Measurements from ENCODE around the gene GTF3C1.
A peak's percentile ranks its signal among the peaks of the same experiment; 100 is the strongest.

The GTF3C1 gene

DNA sequence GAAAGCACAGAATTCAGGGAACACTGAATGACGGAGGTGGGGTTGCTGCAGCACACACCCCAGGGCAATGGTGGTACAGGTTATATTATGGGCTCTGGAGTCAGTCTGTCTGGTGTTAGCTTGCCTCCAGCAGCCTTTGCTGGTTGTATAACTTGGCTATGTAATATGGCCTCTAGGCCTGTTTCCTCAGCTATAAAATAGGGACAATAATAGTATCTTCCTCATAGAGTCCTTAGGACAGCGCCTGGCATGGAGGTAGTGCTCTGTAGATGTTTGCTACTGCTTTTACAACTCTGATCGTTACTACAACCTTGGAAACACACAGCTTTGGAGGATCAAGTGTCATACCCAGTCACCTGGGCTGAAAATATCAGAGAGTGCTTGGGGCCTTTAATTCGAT lies 31.5 kb downstream of the GTF3C1 start:
- no peak for DNase-seq

DNA sequence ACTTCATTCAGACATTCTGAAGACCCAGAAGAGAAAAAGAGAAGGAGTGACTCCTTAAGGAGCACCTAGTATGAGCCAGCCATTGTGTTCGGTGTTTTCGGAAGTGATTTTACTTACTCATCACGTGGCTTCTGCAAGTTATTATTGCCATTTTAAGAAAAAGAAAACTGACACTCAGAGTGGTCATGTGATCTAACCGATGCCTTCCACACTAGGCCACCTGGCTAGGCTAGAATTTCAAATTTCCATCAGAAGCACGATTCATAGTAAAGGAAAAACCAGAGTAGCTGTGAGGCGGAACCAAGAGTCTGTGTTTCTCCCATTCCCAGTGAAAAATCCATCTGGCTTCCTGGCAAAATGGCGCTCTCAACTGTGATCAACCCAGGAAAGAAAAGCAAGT lies 32.0 kb downstream of the GTF3C1 start:
- no peak for DNase-seq

DNA sequence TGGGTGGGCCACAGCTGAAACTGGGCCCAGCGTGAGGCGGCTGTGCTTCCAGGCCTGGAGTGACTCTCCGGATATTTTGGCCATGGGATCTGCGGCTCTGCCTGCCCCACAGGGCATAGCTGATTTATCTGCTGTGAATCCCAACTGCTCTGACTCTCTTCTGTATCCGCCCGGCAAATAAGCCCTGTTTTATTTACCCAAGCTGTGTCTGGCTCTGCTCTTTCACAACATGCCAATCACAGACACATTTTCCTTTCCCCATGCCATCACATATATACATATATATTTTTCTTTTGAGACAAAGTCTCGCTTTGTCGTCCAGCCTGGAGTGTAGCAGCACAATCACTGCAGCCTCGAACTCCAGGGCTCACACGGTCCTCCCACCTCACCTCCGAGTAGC lies 33.3 kb downstream of the GTF3C1 start:
- no peak for DNase-seq

DNA sequence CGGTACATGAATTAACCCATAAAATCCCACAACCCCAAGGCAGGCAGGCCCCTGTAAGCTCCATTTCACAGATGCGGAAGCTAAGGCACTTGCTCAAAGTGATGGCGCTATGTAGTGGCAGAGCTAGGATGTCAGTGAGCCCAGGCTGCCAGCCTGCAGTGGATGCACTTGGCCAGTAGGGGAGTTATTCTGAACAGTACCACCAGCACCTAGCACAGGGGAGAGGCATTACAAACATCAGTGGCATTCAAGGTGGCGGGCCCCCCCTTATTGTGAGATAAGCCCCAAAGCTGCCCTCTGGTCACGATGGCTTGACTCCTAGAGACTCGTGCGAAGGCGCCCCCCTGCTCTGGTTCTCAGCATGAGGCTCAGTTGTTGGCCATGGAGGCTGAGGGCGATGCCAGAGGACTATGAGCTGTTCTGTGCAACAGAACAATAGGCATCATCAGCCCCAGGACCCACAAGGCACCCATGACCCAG lies 33.8 kb downstream of the GTF3C1 start:
- peak in 3 of 4 experiments; percentile 16 to 41 (median 33) for DNase-seq

DNA sequence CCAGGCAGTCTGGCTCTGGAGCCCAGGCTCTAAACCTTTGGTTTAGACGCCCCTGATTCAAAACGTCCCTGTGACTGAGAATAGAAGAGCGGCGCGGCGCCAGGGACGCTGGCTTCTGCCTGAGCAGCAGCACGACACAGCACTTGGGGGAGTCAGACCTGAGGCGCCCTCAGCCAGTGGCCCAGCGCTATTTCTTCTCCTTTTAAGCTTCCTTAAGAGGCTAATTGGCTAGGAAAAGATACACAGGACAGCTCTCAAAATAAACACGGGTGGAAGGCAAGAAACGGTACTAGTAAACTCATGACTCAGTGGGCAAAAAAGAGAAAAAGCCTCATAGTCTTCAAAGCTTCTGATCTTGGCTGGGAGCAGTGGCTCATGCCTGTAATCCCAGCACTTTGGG lies 34.9 kb downstream of the GTF3C1 start:
- DNase-seq, result no peak

DNA sequence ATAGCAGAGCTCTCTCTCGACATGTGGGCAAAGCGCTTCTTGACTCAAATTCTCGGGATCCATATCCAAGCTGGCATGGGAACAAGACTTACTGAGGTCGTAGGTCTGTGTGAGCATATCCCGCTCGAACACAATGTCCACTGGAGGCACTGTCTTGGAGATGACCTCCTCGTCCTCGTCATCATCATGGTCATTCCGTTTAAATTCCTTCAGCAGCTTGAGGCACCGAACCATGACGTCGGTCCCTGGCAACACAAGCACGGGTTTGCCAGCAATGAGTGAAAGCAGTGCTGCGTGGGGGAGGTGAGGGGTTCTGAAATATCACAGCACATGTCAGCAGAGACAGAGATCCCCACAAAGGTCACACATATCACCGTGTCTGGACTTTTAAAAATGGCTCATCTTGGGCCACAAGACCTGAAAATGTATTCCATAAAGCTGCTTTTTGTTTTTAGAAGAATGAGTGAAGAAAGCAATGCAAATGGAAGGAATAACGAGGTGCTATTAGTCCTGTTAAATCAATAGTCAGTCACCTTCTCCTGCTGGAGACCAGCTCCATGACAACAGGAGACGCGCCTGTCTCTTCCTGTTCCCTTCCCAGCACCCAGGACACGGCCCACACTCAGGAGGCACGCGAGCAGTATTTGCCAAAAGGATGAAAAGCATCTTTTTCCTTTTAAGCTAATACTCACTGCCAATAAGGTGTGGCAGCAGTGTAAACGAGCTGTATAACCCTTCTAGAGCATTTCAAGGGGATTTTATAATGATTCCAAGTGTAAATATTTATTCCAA lies 37.9 kb downstream of the GTF3C1 start:
- no peak for DNase-seq

DNA sequence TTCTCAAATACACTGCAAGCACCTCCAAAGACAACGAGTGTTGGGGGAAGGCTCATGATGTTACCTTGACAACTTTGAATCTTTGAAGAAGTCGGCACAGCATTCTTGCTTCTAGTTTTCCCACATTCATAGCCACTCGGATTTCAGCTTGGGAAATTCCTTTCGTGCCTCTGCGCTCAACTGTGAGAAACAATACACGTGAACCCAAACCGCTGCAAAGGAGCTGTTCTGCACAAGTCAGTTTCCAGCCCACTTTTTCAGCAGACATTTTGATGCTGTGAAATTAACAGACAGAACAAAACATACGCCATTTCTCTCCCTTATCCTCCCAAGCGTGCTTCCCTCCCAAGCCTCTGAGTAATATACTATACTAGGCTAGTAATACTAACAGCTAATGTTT lies 41.2 kb downstream of the GTF3C1 start:
- DNase-seq, result no peak

DNA sequence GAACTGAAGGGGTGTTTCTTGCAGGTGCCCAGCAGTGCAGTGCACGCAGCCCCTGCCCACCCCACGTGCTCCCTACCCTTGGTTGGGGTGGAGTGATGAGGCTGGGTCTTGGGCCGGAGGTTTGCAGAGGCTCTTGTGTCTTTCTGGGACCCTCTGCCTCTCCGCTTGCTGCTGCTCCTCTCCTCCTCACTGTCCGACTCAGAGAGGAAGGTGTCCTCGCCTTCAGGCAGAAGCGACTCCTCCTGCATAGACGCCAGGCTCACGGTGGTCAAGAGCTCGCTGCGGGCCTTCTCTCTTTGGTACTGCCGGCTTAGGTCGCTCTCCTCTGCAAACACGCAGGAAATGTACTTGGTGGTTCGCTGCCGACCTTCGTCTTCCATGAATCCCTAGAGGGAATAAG lies 42.9 kb downstream of the GTF3C1 start:
- no peak for DNase-seq

DNA sequence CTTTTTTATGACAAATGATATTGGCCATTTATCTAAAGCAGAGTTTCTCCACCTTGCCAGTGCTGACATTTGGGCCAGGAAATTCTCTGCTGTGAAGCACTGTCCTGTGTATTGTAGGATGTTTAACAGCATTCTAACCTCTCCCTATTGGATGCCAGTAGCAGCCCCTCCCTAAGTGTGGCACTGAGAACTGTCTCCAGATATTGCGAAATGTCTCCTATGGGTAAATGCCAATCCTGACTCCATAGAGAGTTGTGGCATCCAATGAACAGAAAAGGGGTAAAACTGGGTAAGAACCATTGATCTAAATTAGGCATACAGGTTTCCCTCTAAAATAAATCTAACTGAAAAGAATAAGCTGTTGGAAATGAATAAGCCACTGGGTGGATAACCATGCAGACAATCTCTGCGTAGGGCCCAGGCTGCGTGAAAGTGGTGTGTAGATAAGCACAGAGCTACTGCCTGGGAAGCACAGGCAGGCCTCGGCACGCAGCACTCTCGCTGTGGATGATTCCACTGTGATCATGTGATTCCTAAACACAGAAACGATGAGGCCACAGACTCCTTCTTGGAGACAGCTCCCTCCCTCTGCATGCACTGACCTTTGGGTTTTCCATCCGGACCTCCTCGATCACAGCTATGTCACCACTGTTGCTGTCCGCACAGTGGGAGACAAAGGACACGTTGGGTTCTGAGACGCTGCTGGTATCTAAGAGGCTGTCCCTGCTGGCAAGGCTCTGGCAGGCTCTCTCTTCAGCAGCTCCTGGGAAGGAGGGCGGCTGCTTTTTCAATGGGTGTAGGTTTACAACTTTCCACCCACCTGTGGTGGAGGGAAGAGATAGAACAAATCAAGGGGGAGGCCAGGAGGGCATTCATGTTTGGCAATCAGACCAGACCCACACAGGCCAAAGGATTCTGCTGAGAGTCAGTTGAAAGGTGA lies 44.1 kb downstream of the GTF3C1 start:
- no peak for DNase-seq

DNA sequence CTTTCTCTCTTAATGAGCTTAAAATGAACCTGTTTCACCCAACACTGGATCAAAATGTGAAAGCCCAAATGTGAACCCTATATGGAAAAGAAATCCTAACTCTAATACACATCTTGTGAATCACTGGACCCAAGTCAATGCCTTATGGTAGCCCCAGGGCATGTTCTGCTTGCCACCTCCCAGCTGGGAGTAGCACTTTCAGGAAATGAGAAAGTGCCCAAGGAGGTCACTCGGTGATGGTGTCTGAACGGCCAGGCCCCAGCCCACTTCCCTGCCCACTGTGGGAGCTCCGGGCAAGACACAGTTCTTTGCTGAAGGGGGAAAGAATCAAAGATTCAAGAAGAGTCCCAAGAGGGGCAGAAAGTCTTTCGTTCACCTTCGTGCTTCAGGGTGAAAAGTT lies 46.1 kb downstream of the GTF3C1 start:
- no peak for DNase-seq

DNA sequence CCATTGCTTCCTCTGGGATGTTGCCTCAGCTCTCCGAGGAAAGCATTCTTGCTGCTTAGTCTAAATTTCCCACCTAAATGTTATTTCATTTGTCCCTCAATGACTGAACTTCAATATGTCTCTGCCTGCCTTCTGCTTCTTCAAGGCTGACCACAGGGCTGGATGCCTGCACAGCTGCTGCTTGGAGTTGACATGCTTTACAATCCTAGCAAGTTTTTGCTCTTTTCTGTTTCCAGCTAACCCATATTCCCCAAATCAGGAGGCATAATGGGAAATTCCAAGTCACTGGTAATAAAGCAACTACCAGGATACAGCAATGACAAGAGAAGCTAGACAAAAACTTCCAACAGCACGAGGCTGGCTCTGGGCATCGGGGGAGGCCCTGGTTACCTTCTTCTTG lies 48.9 kb downstream of the GTF3C1 start:
- no peak for DNase-seq

DNA sequence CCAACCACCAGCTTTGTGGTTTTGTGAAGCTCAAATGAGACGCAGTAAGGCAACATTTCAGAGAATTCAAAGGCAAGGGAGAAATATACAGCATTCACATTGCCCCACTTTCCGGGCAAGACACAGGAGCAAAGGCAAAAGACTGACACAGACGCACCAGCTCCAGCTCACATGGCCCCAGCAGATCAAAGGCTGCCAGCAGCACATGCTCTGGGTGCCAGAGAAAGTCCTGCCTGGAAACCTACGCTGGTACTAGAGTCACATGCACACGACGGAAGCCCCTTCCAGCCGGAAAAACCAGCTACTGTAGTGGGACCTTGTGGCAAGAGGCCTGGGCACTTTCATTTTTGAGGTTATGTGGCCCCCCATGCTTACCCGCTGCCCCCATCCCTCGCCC lies 50.1 kb downstream of the GTF3C1 start:
- DNase-seq, result no peak

DNA sequence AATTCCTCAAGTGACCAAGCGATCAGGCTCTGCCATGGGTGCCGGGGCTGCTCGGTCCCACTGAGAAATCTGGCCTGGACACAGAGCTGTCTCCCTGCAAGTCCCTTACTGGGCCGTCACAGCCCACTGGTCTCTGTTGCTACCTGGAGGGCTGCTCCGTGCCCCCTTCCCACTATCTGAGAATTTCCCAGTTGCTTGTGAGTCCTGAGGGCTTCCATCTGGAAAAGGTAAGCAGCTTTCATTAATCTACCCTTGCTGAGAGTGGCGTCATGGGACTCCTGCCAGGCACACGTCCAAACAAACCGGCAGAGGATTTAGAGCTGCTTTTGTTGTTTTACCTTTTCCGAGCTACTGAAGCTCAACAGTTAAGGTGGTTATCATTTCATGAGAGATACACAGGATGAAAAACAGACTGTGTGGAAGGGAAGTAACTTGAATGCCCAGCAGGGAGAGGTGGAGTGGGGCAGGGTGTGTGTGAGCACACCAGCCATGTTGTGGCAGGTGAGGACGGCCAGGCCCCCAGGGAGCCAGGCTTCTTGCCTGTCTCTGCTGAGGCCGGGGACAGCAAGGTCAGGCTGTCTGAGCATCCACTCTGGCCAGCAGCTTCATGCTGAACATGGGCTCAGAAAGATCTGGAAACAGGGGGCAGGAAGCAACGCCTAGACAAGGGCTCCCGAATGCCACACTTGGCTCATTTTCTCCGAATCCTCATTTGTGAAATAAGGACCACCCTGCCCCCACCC lies 50.6 kb downstream of the GTF3C1 start:
- DNase-seq, result no peak

DNA sequence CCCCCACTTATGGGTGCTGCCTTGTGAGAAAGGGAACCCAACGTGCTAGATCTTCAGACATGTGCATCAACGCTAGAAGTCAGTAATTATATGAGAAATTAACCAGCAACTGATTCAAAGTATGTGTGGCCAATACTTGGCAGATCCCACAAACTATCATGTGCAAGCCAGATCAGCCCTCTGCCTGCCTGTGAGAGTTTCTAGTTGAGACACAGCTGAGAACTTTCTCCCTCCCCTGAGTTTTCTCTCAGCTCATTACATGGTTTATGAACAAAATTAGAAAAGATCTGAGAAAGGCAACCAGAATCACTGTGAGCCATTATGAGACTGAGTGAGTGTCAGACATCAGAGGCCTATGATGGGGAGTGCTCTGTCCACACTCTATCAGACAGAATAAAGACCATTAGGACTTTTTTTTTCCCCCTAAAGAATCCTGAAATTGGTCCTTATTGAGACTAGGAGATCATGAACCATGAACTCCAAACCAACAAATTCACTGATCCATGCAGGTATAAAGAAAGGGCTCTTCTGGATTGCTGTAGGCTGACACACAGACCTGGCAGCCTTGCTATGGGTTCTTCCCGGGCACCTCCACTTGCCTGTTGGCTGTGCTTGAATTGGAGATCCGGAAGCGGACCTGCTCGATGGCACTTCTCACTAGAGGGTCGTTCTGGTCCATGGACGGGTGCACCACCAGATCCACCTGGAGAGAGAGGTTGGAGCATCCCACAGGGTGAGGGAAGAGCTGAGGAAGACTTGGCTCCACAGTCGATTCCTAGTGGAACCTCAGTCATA lies 51.5 kb downstream of the GTF3C1 start:
- no peak for DNase-seq

DNA sequence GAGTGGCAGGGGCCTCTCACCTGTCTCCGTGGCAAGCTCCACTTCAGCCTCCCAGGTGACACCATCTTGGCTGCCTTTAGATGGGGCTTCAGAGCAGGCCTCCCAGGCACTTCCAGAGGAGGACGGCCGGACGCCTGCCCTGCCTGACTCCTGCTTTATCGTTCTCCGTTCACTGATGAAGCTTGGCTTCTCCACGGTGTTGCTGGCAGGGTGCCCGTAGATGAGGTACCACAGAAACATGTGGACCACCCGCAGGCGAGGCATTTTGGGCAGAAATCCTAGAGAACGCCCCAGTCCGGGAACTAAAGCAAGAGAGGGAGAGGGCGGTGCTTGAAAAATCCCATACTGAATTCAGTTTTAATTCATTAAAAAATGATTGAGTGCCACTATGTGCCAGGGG lies 54.5 kb downstream of the GTF3C1 start:
- no peak for DNase-seq

DNA sequence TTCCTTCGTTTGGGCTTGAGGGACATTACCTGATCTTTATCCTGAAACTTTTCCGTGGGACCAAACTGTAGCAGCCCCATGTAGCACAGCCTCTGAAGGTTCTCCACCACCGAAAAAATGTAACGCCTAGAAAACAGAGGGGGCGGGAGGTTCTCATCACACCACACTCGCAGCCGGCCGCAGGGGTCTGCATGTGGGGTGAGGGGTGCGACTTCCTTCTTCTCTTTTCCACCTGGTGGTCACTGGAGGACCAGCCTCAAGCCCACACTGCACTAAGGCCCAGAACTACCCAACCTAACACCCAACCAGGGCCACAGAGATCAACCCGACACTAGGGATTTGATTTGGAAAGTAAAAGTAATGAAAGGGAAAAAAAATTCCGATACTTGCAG lies 57.1 kb downstream of the GTF3C1 start:
- no peak for DNase-seq

DNA sequence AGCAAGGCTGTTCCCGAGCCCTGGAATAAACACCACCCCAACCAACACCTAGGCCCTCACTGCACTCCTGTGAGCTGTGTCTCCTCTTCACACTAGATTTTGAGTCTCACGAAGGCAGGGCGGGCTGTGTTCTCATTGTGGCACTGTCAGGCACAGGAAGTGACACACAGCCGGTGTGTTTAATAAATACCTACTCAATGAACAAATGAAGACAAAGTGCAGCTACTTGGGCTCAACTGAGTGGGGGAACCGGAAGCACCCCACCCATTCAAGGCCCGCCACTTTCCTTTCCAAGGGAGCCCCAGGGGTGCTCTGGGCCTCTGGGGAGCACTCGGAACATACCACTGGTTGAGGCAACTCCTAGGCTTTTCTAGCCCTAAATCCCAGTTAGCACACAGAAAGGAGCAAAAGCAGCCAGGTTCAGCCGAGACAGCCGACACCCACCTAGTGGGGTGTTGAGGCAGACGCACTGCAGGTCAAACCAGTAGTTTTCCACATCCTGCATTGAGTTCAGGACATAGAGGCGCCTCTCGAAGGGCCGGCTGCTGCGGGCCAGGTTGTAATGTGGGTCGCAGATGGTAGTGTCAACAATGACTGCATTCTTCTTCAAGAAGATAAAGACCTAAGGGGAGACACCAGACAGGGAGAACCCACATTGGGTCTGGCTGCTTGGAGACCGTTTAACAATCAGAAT lies 57.7 kb downstream of the GTF3C1 start:
- no peak for DNase-seq

DNA sequence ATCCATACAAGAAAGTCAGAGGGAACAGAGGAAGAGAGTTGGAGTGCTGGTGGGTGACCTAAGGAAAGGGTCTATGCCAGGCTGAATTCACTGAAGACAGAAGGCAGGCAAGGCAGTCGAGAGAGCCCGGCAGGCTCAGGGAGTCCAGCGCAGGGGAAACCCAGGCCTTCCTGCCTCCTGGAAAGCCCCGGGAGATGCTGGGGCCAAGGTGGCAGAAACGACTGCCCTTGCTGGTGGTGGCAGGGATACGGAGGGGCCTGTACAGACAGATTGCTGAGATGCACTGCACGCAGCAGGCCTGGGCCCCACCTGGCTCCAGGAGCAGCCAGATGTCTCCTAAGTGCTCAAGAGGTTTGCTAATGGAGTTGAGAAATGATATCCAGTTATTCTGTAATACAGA lies 59.8 kb downstream of the GTF3C1 start:
- no peak for DNase-seq

DNA sequence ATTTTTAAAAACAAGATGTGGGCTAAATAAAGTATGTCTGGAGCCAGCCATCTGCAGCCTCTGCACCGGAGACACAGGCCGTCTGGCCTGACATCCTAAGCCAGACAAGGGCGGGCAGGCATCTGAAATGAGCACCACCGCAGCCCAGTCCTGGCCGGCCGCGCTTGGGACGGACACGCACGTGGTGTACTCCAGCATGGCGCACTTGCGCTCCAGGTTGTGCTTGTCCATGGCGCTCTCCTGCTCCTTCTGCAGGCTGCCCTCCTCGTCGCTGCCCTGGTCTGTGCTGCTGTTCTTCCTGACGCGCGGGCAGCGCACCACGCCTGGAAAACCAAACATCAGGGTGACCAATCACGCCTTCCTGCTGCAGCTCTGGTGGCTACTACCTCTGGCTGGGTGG lies 60.3 kb downstream of the GTF3C1 start:
- DNase-seq, result no peak

DNA sequence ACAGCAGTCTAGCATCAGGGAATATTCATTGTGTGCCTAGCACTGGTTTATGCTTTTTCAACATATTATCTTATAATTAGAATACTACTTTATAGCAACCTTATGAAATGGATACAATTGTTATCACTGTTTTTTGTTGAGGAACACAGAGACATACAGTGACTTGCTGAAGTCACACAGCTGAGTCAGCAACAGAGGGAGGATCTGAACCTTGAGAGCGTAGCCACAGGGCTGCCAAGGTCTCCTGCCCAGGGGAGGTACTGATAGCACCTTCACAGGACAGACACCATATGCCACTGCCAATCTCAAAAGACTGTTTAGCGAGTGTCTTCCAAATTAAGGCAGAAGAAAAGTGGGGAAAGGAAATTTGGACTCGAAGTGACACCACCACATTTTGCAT lies 63.0 kb downstream of the GTF3C1 start:
- no peak for DNase-seq

DNA sequence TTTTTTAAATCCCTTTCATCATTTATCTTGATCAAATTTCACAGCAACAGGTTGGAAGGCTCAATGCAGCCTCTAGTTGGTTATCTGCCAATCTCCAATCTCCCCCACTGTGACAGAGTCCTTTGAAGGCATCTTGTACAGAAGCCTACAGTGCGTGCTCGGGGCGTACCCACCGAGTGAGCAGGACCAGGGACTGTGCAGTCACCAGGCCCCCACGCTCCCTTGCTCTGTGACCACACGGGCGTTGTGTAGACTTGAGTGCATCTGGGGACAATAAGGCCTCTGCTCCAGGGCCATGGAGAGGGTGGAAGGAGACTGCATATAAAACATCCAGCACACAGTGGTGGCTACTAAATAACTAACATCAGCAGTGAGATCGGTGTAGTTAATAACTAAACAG lies 63.4 kb downstream of the GTF3C1 start:
- DNase-seq, result no peak

DNA sequence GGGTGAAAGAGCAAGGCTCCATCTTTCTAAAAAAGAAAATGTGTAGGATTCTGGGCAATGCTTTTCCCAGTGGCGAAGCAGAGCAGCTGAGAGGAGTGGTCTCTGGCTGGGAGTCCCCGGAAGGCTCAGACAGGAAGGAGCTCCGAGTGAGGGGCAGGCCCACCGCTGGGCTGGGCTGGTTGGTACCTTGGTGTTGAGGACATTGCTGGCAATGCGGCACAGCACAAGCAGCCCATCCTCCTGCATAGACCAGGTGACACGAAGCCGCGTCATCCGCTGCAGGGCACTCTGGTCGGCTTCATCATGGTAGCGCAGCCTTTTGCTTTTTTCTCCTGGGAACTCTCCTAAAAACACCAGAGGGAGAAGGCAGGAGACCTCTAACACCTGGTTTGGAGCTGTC lies 63.9 kb downstream of the GTF3C1 start:
- no peak for DNase-seq

Measured in suppressor macrophage (primary cell).